GM23248 (cell line): ENCODE data around the gene PRR12. TPM values are rescaled to one million over a fixed set of nuclear protein-coding genes. Genes with fewer than 3 reads are reported as not detected.

Experiments used
- DNase-seq: peaks from one replicate; pipeline ENCODE4 v3.0.0-alpha.2; 2015
- H2AFZ ChIP-seq: fragments of 200-600 bp; sonication (generic); 2 replicates; pipeline ENCODE4 v1.6.1; 2016; ENCODE audit warnings: antibody characterized with exemption
- H3F3A ChIP-seq: fragments of 200-600 bp; sonication (generic); 2 replicates; pipeline ENCODE4 v1.6.1; 2016; ENCODE audit warnings: mild to moderate bottlenecking, antibody characterized with exemption, mixed run types; ENCODE audit not compliant: insufficient read depth
- H3K27ac ChIP-seq: fragments of 200-600 bp; sonication (generic); 2 replicates; pipeline ENCODE4 v1.5.1; 2016; ENCODE audit warnings: mild to moderate bottlenecking
- H3K27me3 ChIP-seq: fragments of 200-600 bp; sonication (generic); replicated peaks from 2 replicates; pipeline ENCODE4 v1.6.1; 2016; ENCODE audit warnings: mild to moderate bottlenecking; ENCODE audit not compliant: insufficient read depth
- H3K36me3 ChIP-seq: fragments of 200-600 bp; sonication (generic); 2 replicates; pipeline ENCODE4 v1.6.1; 2016; ENCODE audit warnings: low read depth, mild to moderate bottlenecking
- H3K4me1 ChIP-seq: fragments of 200-600 bp; sonication (generic); 2 replicates; pipeline ENCODE4 v1.6.1; 2016; ENCODE audit warnings: mild to moderate bottlenecking; ENCODE audit not compliant: insufficient read depth
- H3K4me2 ChIP-seq: fragments of 200-600 bp; sonication (generic); one replicate; pipeline ENCODE4 v1.6.1; 2016; ENCODE audit warnings: mild to moderate bottlenecking; ENCODE audit not compliant: unreplicated experiment
- H3K4me3 ChIP-seq: fragments of 200-600 bp; sonication (generic); 2 replicates; pipeline ENCODE4 v1.5.1; 2016; ENCODE audit warnings: mild to moderate bottlenecking
- H3K79me2 ChIP-seq: fragments of 200-600 bp; sonication (generic); 2 replicates; pipeline ENCODE4 v1.6.1; 2016; ENCODE audit warnings: mild to moderate bottlenecking; ENCODE audit not compliant: insufficient read depth
- H3K9ac ChIP-seq: fragments of 200-600 bp; sonication (generic); 2 replicates; pipeline ENCODE4 v1.6.1; 2016; ENCODE audit warnings: mild to moderate bottlenecking
- H3K9me2 ChIP-seq: fragments of 200-600 bp; sonication (generic); 2 replicates; pipeline ENCODE4 v1.6.1; 2016; ENCODE audit warnings: mixed run types, mild to moderate bottlenecking, moderate library complexity; ENCODE audit not compliant: insufficient read depth
- H3K9me3 ChIP-seq: fragments of 200-600 bp; sonication (generic); one replicate; pipeline ENCODE4 v1.6.1; 2017; ENCODE audit warnings: low read depth
- H4K20me1 ChIP-seq: fragments of 200-600 bp; sonication (generic); 2 replicates; pipeline ENCODE4 v1.6.0; 2016; ENCODE audit not compliant: insufficient read depth
- EZH2 ChIP-seq: fragments of 200-600 bp; sonication (generic); IDR thresholded peaks from 2 replicates; pipeline ENCODE4 v1.6.1; 2018; ENCODE audit warnings: antibody characterized with exemption, mild to moderate bottlenecking; ENCODE audit not compliant: insufficient read depth, poor library complexity, severe bottlenecking
- EZH2phosphoT487 ChIP-seq: fragments of 200-600 bp; sonication (generic); IDR thresholded peaks from 2 replicates; pipeline ENCODE4 v1.6.1; 2018; ENCODE audit warnings: antibody characterized with exemption, moderate library complexity, mild to moderate bottlenecking, low read depth; ENCODE audit not compliant: insufficient read depth
- WGBS, 2 experiments: methylation state at CpG; one replicate each; pipeline ENCODE4 v1.1.6; 2015 to 2017; ENCODE audit warnings: low lambda C conversion rate in 2 of 2, low coverage in 1 of 2; ENCODE audit errors: missing lambda C conversion rate in 2 of 2; 5-methylcytosine and 5-hydroxymethylcytosine counted together
- in situ Hi-C: fragments of 300-500 bp; cut with MboI; formaldehyde crosslinking; loops from 2 replicates; pipeline ENCODE4 v1.15.0; 2020
- polyA plus RNA-seq: library from polyadenylated mRNA; unstranded; fragments of >200 nt; fragmentation: Nextera tagmentation; extraction: Ambion mirVana; gene quantifications from 2 replicates; pipeline ENCODE4 v1.2.1, GENCODE V29; 2016
- total RNA-seq: library from RNA; depleted of rRNA; stranded (reverse); fragments of >200 nt; shearing (Covaris generic); gene quantifications from 2 replicates; pipeline ENCODE4 v1.2.3, GENCODE V29; 2014

Gene PRR12
- total and polyA plus RNA-seq, 2 experiments from 2014 or later, result 0.86 to 2.9 TPM

DNA sequence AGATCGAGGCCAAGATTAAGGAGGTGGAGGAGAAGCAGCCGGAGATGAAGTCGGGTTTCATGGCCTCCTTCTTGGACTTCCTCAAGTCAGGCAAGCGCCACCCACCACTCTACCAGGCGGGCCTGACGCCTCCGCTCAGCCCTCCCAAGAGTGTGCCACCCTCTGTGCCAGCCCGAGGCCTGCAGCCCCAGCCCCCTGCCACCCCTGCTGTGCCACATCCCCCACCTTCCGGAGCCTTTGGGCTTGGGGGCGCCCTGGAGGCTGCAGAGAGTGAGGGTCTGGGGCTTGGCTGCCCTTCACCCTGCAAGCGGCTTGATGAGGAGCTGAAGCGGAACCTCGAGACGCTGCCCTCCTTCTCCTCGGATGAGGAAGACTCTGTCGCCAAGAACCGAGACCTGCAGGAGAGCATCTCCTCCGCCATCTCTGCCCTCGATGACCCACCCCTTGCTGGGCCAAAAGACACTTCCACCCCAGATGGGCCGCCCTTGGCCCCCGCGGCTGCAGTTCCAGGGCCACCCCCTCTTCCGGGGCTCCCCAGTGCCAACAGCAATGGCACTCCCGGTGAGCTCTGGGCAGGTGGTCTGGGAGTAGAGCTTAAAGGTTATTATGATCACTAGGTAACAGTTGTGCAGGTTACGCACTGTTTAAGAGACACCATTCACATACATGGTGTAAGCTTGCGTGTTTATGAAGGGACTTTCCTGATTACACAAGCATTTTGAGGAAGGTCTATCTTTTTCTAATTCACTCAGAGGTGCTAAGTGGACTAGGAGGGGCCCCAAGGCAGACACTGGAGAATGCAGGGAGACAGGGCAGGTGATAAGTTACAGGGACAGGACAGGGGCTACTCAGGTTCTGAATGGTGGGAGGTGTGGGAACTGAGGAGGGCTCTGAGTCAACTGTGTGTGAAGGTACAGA lies 8.7 kb downstream of the PRR12 start:
- Histone ChIP-seq H4K20me1 (no peaks in the 10 kb centered on the region), H3K79me2 (peaks cover 88% of the 10 kb centered on the region), H3K9me3 (no peaks in the 10 kb centered on the region), H3K9ac (no peak overlapping the region), H3K36me3 (peaks cover 29% of the 10 kb centered on the region; the same call in 1 of the 2 replicates), H3F3A (no peaks in the 10 kb centered on the region), H2AFZ (no peak overlapping the region), H3K4me1 (no peaks in the 10 kb centered on the region), H3K4me2 (no peak overlapping the region), H3K9me2 (no peaks in the 10 kb centered on the region), H3K27me3 (no peaks in the 10 kb centered on the region), H3K4me3 (no peak overlapping the region), H3K27ac (no peak overlapping the region)
- in situ Hi-C loops, result no loop called here
- TF ChIP-seq EZH2phosphoT487 (no peak), EZH2 (no peak)
- no peak for DNase-seq
- WGBS, 2 experiments, result 89 to 90% methylated on average over 22 to 26 of the region's 26 CpGs

GRCh38 chr19:49601482-49602038 lies 10.6 kb downstream of the PRR12 start:
- Histone ChIP-seq H3K27me3 (no peaks in the 10 kb centered on the region), H4K20me1 (no peaks in the 10 kb centered on the region), H3K27ac (no peak overlapping the region), H3K9me2 (no peaks in the 10 kb centered on the region), H3K9me3 (no peaks in the 10 kb centered on the region), H3F3A (no peaks in the 10 kb centered on the region), H3K36me3 (peaks cover 30% of the 10 kb centered on the region; the same call in 1 of the 2 replicates), H2AFZ (no peak overlapping the region), H3K4me1 (no peaks in the 10 kb centered on the region), H3K4me2 (no peak overlapping the region), H3K9ac (no peak overlapping the region), H3K79me2 (peaks cover 94% of the 10 kb centered on the region), H3K4me3 (no peak overlapping the region)
- 93 to 95% methylated on average over 24 to 38 of the region's 38 CpGs for WGBS, 2 experiments
- no peak for DNase-seq
- TF ChIP-seq EZH2 (no peak), EZH2phosphoT487 (no peak)
- in situ Hi-C loops, result no loop called here

DNA sequence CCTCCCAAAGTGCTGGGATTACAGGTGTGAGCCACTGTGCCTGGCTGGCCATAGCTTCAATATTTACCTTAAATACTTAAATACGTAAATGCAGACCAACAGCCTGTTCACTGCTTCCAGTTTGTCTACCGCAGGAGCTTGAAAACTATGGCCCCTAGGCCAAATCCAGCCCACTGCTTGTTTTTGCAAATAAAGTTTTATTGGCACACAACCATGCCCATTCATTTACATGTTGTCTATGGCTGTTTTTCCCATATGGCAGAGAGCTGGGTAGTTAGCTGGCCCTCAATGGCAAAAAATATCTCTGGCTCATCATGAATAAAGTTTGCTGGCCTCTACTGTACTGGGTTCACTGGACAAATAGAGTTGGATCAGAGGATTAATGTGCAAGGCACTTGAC lies 11.8 kb downstream of the PRR12 start:
- Histone ChIP-seq H3K9me2 (no peaks in the 10 kb centered on the region), H2AFZ (no peak overlapping the region), H3K4me2 (no peak overlapping the region), H3K36me3 (peaks cover 33% of the 10 kb centered on the region; the same call in 1 of the 2 replicates), H3K27ac (no peak overlapping the region), H3K4me3 (no peak overlapping the region), H3K9me3 (no peaks in the 10 kb centered on the region), H4K20me1 (no peaks in the 10 kb centered on the region), H3K4me1 (no peaks in the 10 kb centered on the region), H3K79me2 (peaks cover 97% of the 10 kb centered on the region), H3K9ac (no peak overlapping the region), H3F3A (no peaks in the 10 kb centered on the region), H3K27me3 (no peaks in the 10 kb centered on the region)
- whole genome bisulfite sequencing, 2 experiments, result 95 to 98% methylated on average over 2 of the region's 2 CpGs
- no peak for TF ChIP-seq EZH2
- no peak for TF ChIP-seq EZH2phosphoT487
- in situ Hi-C loops, result no loop called here
- DNase-seq, result no peak

DNA sequence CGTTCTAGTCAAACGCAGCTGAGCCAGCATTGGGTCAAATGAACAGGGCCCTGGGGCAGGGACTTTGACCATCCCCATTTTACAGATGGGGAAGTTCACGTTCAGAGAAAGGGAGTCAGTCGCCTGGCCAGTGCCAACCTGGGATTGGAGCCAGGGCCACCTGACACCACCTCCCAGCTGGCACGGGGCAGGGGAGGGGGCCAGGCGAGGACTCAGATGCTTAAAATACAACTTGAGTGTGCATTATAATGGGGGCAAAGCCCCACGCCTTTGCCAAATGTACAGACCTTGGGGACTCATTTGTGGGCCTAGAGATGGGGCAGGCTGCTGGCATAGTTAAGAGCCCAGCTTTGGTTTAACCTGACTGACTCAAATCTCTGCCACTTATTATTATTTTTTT lies 14.6 kb downstream of the PRR12 start:
- Histone ChIP-seq H3K27me3 (no peaks in the 10 kb centered on the region), H3K36me3 (peaks cover 29% of the 10 kb centered on the region; the same call in 1 of the 2 replicates), H2AFZ (no peak overlapping the region), H3K27ac (no peak overlapping the region), H3K9me3 (no peaks in the 10 kb centered on the region), H3K4me1 (no peaks in the 10 kb centered on the region), H3K9me2 (no peaks in the 10 kb centered on the region), H3K79me2 (peaks cover 97% of the 10 kb centered on the region), H4K20me1 (no peaks in the 10 kb centered on the region), H3F3A (no peaks in the 10 kb centered on the region), H3K4me3 (no peak overlapping the region), H3K4me2 (no peak overlapping the region), H3K9ac (no peak overlapping the region)
- DNase-seq, result no peak
- 89 to 90% methylated on average over 7 of the region's 7 CpGs for WGBS, 2 experiments
- no peak for TF ChIP-seq EZH2
- in situ Hi-C loops, result no loop called here
